ENCODE results near the gene KLF7. TPM values are rescaled to one million over a fixed set of nuclear protein-coding genes. Genes with fewer than 3 reads are reported as not detected.

The KLF7 gene
- total RNA-seq, 1 donor from 2014 or later, result 22.2 TPM

DNA sequence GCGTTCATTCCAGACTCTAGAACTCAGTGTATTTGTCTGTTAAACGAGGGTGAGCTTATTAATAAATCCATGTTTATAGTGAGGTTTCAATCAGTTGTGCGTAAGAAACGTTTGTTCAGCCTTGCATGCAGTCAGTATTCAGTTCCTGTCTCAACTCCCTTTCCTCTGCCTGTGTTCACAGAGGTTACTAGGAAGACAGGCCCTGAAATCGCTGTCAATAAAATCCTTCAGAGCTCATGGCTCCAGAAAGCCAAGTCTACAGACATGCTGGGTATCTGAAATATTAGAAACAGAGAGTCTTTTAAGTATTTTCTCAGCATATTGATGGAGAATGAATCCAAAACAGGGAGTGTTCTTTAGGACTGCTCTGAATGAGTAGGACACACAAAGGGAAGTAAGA lies 75.4 kb downstream of the KLF7 start:
- H3K4me3 ChIP-seq (ENCODE audit: low read depth, low read length), result no peak overlapping the region
- DNase-seq (ENCODE audit: low read depth), result no peak
- TF ChIP-seq, protein P1, sequence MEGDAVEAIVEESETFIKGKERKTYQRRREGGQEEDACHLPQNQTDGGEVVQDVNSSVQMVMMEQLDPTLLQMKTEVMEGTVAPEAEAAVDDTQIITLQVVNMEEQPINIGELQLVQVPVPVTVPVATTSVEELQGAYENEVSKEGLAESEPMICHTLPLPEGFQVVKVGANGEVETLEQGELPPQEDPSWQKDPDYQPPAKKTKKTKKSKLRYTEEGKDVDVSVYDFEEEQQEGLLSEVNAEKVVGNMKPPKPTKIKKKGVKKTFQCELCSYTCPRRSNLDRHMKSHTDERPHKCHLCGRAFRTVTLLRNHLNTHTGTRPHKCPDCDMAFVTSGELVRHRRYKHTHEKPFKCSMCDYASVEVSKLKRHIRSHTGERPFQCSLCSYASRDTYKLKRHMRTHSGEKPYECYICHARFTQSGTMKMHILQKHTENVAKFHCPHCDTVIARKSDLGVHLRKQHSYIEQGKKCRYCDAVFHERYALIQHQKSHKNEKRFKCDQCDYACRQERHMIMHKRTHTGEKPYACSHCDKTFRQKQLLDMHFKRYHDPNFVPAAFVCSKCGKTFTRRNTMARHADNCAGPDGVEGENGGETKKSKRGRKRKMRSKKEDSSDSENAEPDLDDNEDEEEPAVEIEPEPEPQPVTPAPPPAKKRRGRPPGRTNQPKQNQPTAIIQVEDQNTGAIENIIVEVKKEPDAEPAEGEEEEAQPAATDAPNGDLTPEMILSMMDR (conservative IDR thresholded peaks at IDR 0.05; ENCODE audit: low read depth, low read length), result no peak

DNA sequence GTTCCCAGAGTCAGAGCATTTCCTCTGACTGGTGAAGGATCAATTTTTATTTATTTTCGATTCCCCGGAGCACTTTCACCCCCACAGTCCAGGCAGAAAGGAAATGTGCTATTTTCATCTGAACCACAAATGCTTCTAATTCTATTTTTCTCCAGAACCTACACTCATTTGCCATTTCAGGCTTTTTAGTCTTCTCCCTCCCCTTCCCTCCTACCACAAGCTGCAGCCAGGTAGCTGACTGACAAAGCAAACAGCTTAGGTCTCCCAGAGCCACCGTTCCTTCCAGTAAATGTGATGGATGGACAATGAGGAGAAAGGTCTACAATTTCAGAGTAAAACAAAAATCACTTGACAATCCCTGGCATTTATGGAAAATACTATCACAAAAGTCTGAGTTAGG lies 76.9 kb downstream of the KLF7 start:
- TF ChIP-seq, protein P1 (conservative IDR thresholded peaks at IDR 0.05; ENCODE audit: low read depth, low read length), result no peak
- DNase-seq (ENCODE audit: low read depth), result no peak
- H3K4me3 ChIP-seq (ENCODE audit: low read depth, low read length), result no peak overlapping the region

DNA sequence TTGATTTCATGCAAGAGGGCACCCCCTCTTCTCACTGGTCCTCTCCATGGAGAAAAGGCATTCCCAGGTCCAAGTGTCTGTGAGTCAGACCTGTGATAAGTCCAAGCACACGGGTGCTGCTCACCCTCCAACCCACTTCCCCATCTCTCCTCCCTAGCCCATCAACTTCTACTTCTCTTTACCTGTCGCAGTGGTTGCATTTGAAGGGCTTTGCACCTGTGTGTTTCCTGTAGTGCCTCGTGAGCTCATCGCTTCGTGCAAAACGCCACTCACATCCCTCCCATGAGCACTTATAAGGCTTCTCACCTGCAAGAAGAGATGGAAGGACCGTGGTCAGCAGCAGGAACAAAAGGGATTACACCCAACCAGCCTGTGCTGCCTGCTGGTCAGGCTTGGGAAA lies 77.5 kb downstream of the KLF7 start:
- DNase-seq (ENCODE audit: low read depth), result no peak
- TF ChIP-seq, protein P1 (conservative IDR thresholded peaks at IDR 0.05; ENCODE audit: low read depth, low read length), result no peak
- H3K4me3 ChIP-seq (ENCODE audit: low read depth, low read length), result no peak overlapping the region

DNA sequence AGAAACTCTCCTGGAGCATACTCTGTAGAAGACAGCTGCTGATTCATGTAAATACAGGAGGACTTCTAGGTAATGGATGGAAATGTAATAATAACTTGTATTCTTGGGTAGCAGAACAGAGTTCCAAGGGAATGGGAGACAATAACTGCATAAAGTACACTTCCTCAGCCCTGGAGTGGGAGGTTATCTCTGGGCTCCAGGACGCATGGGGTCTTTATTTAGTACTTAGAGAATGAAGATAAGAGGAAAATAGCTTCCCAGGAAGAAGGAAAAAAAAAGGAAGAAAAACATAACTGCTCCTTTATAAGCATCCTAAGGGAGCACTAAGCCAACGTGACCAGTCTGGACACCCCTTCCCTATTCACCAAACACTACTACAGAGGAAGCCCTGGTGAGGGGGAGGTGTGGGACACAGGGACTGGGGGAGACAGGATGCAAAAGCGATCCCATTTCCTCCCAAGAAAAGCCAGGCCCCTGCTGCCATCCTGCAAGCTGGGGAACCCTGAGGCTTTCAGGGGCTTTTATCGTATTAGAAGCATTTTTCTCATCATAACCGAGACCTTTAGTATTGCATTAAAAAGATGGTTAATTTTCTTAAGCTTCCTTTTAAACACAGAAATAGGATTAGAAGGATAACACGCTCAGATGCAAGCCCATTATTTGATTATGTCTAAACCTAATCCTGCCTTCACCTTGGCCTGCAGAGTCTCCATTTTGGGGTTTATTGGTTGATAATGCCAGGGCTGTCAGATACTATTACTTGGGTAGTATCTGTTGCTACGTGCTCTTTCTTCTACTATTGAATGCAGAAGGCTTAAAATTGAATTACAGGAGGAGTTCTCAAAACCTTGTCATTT lies 78.5 kb downstream of the KLF7 start:
- no peak for DNase-seq (ENCODE audit: low read depth)
- H3K4me3 ChIP-seq (ENCODE audit: low read depth, low read length), result no peak overlapping the region
- TF ChIP-seq, protein P1 (conservative IDR thresholded peaks at IDR 0.05; ENCODE audit: low read depth, low read length), result no peak

DNA sequence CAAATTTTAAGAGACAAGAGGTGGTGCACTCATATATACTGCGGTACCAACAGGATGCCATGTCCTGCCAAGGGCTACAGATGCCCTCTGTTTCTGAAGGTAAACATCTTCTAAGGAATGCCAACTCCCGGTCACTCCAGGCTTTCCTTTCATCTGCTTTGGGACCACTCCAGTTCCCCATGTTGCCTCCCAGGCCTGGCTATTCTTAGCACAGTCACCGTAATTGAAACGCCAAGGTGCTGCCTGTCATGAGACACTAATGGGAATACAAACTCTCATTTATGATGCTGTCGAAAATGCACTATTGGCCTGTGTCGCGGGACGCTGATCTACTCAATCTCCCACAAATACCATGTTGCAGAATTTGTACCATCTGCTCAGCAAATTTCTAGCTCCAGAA lies 79.6 kb downstream of the KLF7 start:
- TF ChIP-seq, protein P1 (conservative IDR thresholded peaks at IDR 0.05; ENCODE audit: low read depth, low read length), result no peak
- H3K4me3 ChIP-seq (ENCODE audit: low read depth, low read length), result no peak overlapping the region
- no peak for DNase-seq (ENCODE audit: low read depth)

DNA sequence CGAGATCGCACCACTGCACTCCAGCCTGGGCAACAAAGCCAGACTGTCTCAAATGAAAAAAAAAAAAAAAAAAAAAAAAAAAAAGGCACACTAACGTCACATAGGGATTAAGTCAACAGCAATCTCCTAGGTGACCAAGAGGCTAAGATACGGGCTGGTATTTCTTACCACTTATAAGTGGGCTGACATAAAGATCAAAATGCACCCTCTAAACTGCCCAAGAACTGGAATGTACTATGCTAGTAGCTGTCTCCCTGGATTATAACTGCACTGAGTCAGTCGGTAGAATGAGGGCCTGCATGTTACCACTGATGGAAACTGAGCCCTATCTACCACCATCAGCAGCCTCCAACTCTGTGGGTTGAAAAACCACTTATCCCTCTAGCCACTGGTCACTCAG lies 80.6 kb downstream of the KLF7 start:
- DNase-seq (ENCODE audit: low read depth), result no peak
- TF ChIP-seq, protein P1 (conservative IDR thresholded peaks at IDR 0.05; ENCODE audit: low read depth, low read length), result no peak
- H3K4me3 ChIP-seq (ENCODE audit: low read depth, low read length), result no peak overlapping the region

Data from epithelial cell of proximal tubule (primary cell).